PC-9 (cell line): ENCODE data around the gene TMEM234. TPM values are rescaled to one million over a fixed set of nuclear protein-coding genes. Genes with fewer than 3 reads are reported as not detected.
"Not testable (repeated sequence)": the region's sequence is repeated elsewhere in the genome, so short reads cannot be mapped to it uniquely, and the experiment has no call there.

Experiments
- BruUV-seq: library from RNA; stranded (reverse); fragments of 400-500 nt; replicated peaks from 2 replicates; lab custom pipeline; 2021; lab: Mats Ljungman, UMichigan
- CTCF ChIA-PET: fragments of 300-600 bp; sonication (Branson Sonifier 250); formaldehyde crosslinking; loops from one replicate; lab custom pipeline; 2022; ENCODE audit warnings: antibody characterized with exemption; lab: Charles Lee
- POLR2A ChIA-PET: fragments of 300-600 bp; sonication (Branson Sonifier 250); formaldehyde crosslinking; loops from one replicate; lab custom pipeline; 2022; ENCODE audit warnings: antibody characterized with exemption; ENCODE audit not compliant: unreplicated experiment; lab: Charles Lee
- DNase-seq, 2 experiments: peaks; one replicate each; pipeline versions ENCODE4 v3.0.0 to v3.0.0-alpha.2; 2015 to 2022; ENCODE audit warnings: mixed read lengths in 1 of 2
- H2AFZ ChIP-seq: fragments of 200-600 bp; sonication (generic); 2 replicates; pipeline ENCODE4 v1.8.1; 2017; ENCODE audit warnings: antibody characterized with exemption
- H3F3A ChIP-seq: fragments of 200-600 bp; sonication (generic); 2 replicates; pipeline ENCODE4 v1.8.1; 2017; ENCODE audit warnings: antibody characterized with exemption, mild to moderate bottlenecking, low read depth; ENCODE audit not compliant: insufficient read depth
- H3K27ac ChIP-seq: fragments of 200-600 bp; sonication (generic); 2 replicates; pipeline ENCODE4 v1.6.1; 2016; ENCODE audit warnings: mixed run types
- H3K27me3 ChIP-seq: fragments of 200-600 bp; sonication (generic); 2 replicates; pipeline ENCODE4 v1.6.1; 2016; ENCODE audit warnings: low read depth, mixed run types; ENCODE audit not compliant: insufficient read depth
- H3K36me3 ChIP-seq: fragments of 200-600 bp; sonication (generic); 2 replicates; pipeline ENCODE4 v1.6.1; 2016; ENCODE audit warnings: low read depth, mixed run types
- H3K4me1 ChIP-seq: fragments of 200-600 bp; sonication (generic); replicated peaks from 2 replicates; pipeline ENCODE4 v1.6.1; 2016; ENCODE audit warnings: mixed run types; ENCODE audit not compliant: insufficient read depth
- H3K4me2 ChIP-seq: fragments of 200-600 bp; sonication (generic); 2 replicates; pipeline ENCODE4 v1.6.1; 2017; ENCODE audit warnings: mixed run types
- H3K4me3 ChIP-seq: fragments of 200-600 bp; sonication (generic); 2 replicates; pipeline ENCODE4 v1.6.1; 2016; ENCODE audit warnings: mixed run types
- H3K79me2 ChIP-seq: fragments of 200-600 bp; sonication (generic); 2 replicates; pipeline ENCODE4 v1.6.1; 2017; ENCODE audit warnings: low read depth, mixed run types
- H3K9me2 ChIP-seq: fragments of 200-600 bp; sonication (generic); 2 replicates; pipeline ENCODE4 v1.8.1; 2017; ENCODE audit warnings: mild to moderate bottlenecking; ENCODE audit not compliant: insufficient read depth
- H3K9me3 ChIP-seq: fragments of 200-600 bp; sonication (generic); 2 replicates; pipeline ENCODE4 v1.8.1; 2016; ENCODE audit warnings: low read depth; ENCODE audit not compliant: insufficient read depth
- H4K20me1 ChIP-seq: fragments of 200-600 bp; sonication (generic); 2 replicates; pipeline ENCODE4 v1.8.1; 2017; ENCODE audit not compliant: insufficient read depth
- CTCF ChIP-seq: fragments of 200-600 bp; sonication (generic); conservative IDR thresholded peaks from 2 replicates; pipeline ENCODE4 v1.6.1; 2017; ENCODE audit warnings: mixed run types, antibody characterized with exemption, mild to moderate bottlenecking, moderate library complexity
- EZH2 ChIP-seq: fragments of 200-600 bp; sonication (generic); IDR thresholded peaks from 2 replicates; pipeline ENCODE4 v1.8.0; 2017; ENCODE audit warnings: antibody characterized with exemption, low read depth
- intact Hi-C: fragments of 100-400 bp; cut with micrococcal nuclease; formaldehyde crosslinking; loops from one replicate; pipeline ENCODE4 v1.10.0; 2022; ENCODE audit not compliant: unreplicated experiment
- total RNA-seq: library from RNA; stranded (reverse); gene quantifications from 2 replicates; pipeline ENCODE4 v1.2.3, GENCODE V29; 2021

The TMEM234 gene
- total RNA-seq, 1 experiment from 2014 or later, result 14.1 TPM

- ChIA-PET POLR2A (no interaction called here), CTCF (no interaction called here)
- Histone ChIP-seq H3K9me3 (no peaks in the 10 kb centered on the region), H3K4me1 (no peaks in the 10 kb centered on the region), H3F3A (peaks cover 6% of the 10 kb centered on the region; the same call in 1 of the 2 replicates), H3K4me3 (no peak overlapping the region), H3K27me3 (no peaks in the 10 kb centered on the region), H3K36me3 (no peaks in the 10 kb centered on the region), H3K79me2 (no peaks in the 10 kb centered on the region), H2AFZ (no peak overlapping the region), H3K9me2 (no peaks in the 10 kb centered on the region), H4K20me1 (no peaks in the 10 kb centered on the region), H3K27ac (no peak overlapping the region), H3K4me2 (no peak overlapping the region)
- intact Hi-C loops, result no loop called here
- no TSS peak for BruUV-seq
- no peak for DNase-seq
- TF ChIP-seq CTCF, result no peak
- no peak for TF ChIP-seq EZH2
Measured at GRCh38 chr1:32265846-32266245, 43.7 kb upstream of the TMEM234 start.

- H3K9me3 ChIP-seq, result no peaks in the 10 kb centered on the region
- H3K4me1 ChIP-seq, result no peaks in the 10 kb centered on the region
- ChIA-PET POLR2A (no interaction called here), CTCF (no interaction called here)
- DNase-seq, result no peak
- no peaks in the 10 kb centered on the region for H3K9me2 ChIP-seq
- H3K4me2 ChIP-seq, result no peak overlapping the region
- H3K36me3 ChIP-seq, result no peaks in the 10 kb centered on the region
- BruUV-seq, result no TSS peak
- no peaks in the 10 kb centered on the region for H4K20me1 ChIP-seq
- H2AFZ ChIP-seq, result no peak overlapping the region
- TF ChIP-seq CTCF (no peak), EZH2 (no peak)
- no peak overlapping the region for H3K27ac ChIP-seq
- no peak overlapping the region for H3K4me3 ChIP-seq
- intact Hi-C loops, result no loop called here
- H3K79me2 ChIP-seq, result no peaks in the 10 kb centered on the region
- peaks cover 6% of the 10 kb centered on the region; the same call in 1 of the 2 replicates for H3F3A ChIP-seq
- no peaks in the 10 kb centered on the region for H3K27me3 ChIP-seq
Measured at GRCh38 chr1:32263744-32264143, 41.6 kb upstream of the TMEM234 start.

GRCh38 chr1:32263236-32263593 is 41.1 kb upstream of the TMEM234 start:
- H3K79me2 ChIP-seq, POLR2A ChIA-PET, DNase-seq, H3F3A ChIP-seq, H3K4me2 ChIP-seq, CTCF ChIA-PET, H3K9me3 ChIP-seq, intact Hi-C loops, BruUV-seq, H3K27me3 ChIP-seq, H3K4me1 ChIP-seq, H2AFZ ChIP-seq, H3K9me2 ChIP-seq, H3K4me3 ChIP-seq, H3K36me3 ChIP-seq, H4K20me1 ChIP-seq, H3K27ac ChIP-seq: not testable (repeated sequence)

- no peak overlapping the region for H2AFZ ChIP-seq
- no TSS peak for BruUV-seq
Measured at GRCh38 chr1:32257227-32257508, 35.0 kb upstream of the TMEM234 start.

More at GRCh38 chr1:32257227-32257508, 35.0 kb upstream of the TMEM234 start:
- ChIA-PET CTCF (no interaction called here), POLR2A (no interaction called here)
- DNase-seq, result no peak
- no peak overlapping the region for H3K4me3 ChIP-seq
- no peak overlapping the region for H3K4me2 ChIP-seq
- no peaks in the 10 kb centered on the region for H3K27me3 ChIP-seq
- H3K27ac ChIP-seq, result no peak overlapping the region
- TF ChIP-seq CTCF, result no peak
- no peaks in the 10 kb centered on the region for H3K9me3 ChIP-seq
- intact Hi-C loops, result no loop called here
- no peaks in the 10 kb centered on the region for H3F3A ChIP-seq
- H3K4me1 ChIP-seq, result no peaks in the 10 kb centered on the region
- no peaks in the 10 kb centered on the region for H3K36me3 ChIP-seq
- H4K20me1 ChIP-seq, result no peaks in the 10 kb centered on the region
- H3K9me2 ChIP-seq, result no peaks in the 10 kb centered on the region
- no peaks in the 10 kb centered on the region for H3K79me2 ChIP-seq
